GM13976 (cell line): ENCODE measurements around the gene TMEM132D.

Experiments used
- DNase-seq: peaks from one replicate; pipeline ENCODE4 v3.0.0; 2012; ENCODE audit warnings: low spot score
- in situ Hi-C: fragments of 300-500 bp; cut with MboI; formaldehyde crosslinking; loops from one replicate; pipeline ENCODE4 v1.12.0; 2022; ENCODE audit warnings: low sequenced_read_pairs, mixed read lengths, inconsistent platforms; ENCODE audit not compliant: unreplicated experiment
- TF ChIP-seq, protein P1 (sequence below): IDR thresholded peaks from 2 replicates; pipeline ENCODE4 v1.5.1; 2012; ENCODE audit warnings: borderline replicate concordance, mild to moderate bottlenecking; ENCODE audit not compliant: insufficient read depth; ENCODE audit errors: extremely low read depth, missing control alignments, control extremely low read depth

TMEM132D gene

GRCh38 chr12:129762436-129762835 lies 141.4 kb downstream of the TMEM132D start:
- in situ Hi-C loops, result no loop called here

GRCh38 chr12:129753586-129753985 lies 150.2 kb downstream of the TMEM132D start:
- in situ Hi-C loops, result no loop called here
- DNase-seq, result no peak
- TF ChIP-seq, protein P1, sequence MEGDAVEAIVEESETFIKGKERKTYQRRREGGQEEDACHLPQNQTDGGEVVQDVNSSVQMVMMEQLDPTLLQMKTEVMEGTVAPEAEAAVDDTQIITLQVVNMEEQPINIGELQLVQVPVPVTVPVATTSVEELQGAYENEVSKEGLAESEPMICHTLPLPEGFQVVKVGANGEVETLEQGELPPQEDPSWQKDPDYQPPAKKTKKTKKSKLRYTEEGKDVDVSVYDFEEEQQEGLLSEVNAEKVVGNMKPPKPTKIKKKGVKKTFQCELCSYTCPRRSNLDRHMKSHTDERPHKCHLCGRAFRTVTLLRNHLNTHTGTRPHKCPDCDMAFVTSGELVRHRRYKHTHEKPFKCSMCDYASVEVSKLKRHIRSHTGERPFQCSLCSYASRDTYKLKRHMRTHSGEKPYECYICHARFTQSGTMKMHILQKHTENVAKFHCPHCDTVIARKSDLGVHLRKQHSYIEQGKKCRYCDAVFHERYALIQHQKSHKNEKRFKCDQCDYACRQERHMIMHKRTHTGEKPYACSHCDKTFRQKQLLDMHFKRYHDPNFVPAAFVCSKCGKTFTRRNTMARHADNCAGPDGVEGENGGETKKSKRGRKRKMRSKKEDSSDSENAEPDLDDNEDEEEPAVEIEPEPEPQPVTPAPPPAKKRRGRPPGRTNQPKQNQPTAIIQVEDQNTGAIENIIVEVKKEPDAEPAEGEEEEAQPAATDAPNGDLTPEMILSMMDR, result no peak

More at GRCh38 chr12:129762436-129762835, 141.4 kb downstream of the TMEM132D start:
- no peak for DNase-seq
- TF ChIP-seq, protein P1, result no peak

DNA sequence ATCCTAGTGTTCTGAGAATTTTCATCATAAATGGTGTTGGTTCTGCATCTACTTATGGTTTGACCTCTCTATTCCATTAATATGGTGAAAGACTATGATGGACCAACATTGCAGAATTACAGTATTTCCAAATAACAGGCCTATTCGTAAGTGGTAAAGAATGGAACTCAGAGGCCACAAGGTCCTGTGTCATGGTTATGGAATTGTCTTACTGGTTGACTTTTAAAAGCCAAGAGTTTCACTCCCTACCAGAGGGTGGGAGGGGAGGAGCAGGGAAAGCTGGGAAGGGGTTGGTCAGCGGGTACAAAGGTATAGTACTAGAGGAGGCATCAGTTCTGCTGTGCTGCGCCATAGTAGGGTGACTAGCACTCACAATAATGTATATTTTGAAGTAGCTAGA lies 153.4 kb downstream of the TMEM132D start:
- DNase-seq, result no peak
- in situ Hi-C loops, result no loop called here
- TF ChIP-seq, protein P1, result no peak

GRCh38 chr12:129746318-129746717 lies 157.5 kb downstream of the TMEM132D start:
- TF ChIP-seq, protein P1, result no peak
- DNase-seq, result no peak
- in situ Hi-C loops, result no loop called here

- DNase-seq, result no peak
- in situ Hi-C loops, result no loop called here
- TF ChIP-seq, protein P1, result no peak
These were observed 174.7 kb downstream of the TMEM132D start for GRCh38 chr12:129729170-129729569.

DNA sequence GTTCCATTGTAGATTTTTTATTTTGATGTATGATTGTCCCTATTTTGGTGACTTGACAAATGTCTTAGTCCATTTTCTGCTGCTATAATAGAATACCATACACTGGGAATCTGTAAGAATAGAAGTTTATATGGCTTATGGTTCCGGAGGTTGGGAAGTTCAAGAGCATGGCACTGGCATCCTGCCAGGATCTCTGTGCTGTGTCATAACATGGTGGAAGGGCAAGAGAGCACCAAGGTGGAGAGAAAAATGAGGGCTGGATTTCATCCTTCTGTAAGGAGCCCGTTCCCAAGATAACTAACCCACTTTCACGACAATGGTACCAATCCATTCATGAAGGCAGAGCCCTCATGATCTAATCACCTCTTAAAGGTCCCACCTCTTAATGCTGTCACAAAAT lies 176.7 kb downstream of the TMEM132D start:
- DNase-seq, result no peak
- in situ Hi-C loops, result no loop called here

DNA sequence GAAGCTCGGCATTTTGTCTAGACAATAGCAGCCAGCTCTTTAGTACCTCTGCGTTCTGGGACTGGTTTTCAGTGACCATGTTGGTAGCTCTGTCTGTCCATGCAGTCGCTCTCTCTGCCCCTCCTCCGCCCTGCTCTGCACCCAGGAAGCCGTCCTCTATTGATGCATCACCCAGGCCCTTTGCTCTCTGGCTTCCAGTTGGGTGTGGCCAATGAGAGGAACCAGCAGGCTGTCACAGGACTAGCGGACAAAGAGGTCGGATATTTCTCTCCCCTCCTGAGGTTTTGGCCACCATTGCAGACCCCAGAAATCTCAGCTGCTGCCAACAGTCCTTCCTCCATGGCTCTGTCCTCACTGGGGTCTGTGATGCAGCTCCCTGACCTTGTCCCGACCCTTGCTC lies 180.6 kb downstream of the TMEM132D start:
- no peak for DNase-seq
- TF ChIP-seq, protein P1, result no peak
- in situ Hi-C loops, result no loop called here

More for the DNA sequence above, 176.7 kb downstream of the TMEM132D start:
- TF ChIP-seq, protein P1, result no peak
